Ascending aorta (tissue), 2 donors: ENCODE results near the gene ITSN1. TPM values are rescaled to one million over a fixed set of nuclear protein-coding genes. Genes with fewer than 3 reads are reported as not detected.
"Not testable (repeated sequence)": the region's sequence is repeated elsewhere in the genome, so short reads cannot be mapped to it uniquely, and the experiment has no call there.

Source experiments
- DNase-seq, 2 donors: peaks; one replicate each; pipeline ENCODE4 v3.0.0-alpha.2; 2019; ENCODE audit warnings: low spot score in 2 of 2
- H3K27ac ChIP-seq, 2 donors: fragments of 200-600 bp; sonication (generic); one replicate each; pipeline ENCODE4 v1.5.1; 2016 to 2017; ENCODE audit warnings: mild to moderate bottlenecking in 1 of 2
- H3K27me3 ChIP-seq: fragments of 200-600 bp; sonication (generic); one replicate; pipeline ENCODE4 v1.5.1; 2017
- H3K36me3 ChIP-seq, 2 donors: fragments of 200-600 bp; sonication (generic); one replicate each; pipeline ENCODE4 v1.5.1; 2016
- H3K4me1 ChIP-seq, 2 donors: fragments of 200-600 bp; sonication (generic); one replicate each; pipeline ENCODE4 v1.5.1; 2016 to 2017; ENCODE audit warnings: mild to moderate bottlenecking in 1 of 2
- H3K4me3 ChIP-seq, 2 donors: fragments of 200-600 bp; sonication (generic); one replicate each; pipeline ENCODE4 v1.5.1; 2016 to 2017; ENCODE audit warnings: mild to moderate bottlenecking in 1 of 2
- H3K9me3 ChIP-seq, 2 donors: fragments of 200-600 bp; sonication (generic); one replicate each; pipeline ENCODE4 v1.5.1; 2016
- intact Hi-C: fragments of 100-400 bp; cut with DNase I; formaldehyde crosslinking; loops from one replicate; pipeline ENCODE4 v1.15.1; 2023
- total RNA-seq: library from RNA; depleted of rRNA; stranded (reverse); fragments of >200 nt; gene quantifications from one replicate; pipeline ENCODE4 v1.1.0, GENCODE V29; 2016
- TF ChIP-seq, protein P1 (sequence below), 3 experiments: fragments of 200-600 bp in 2 of 3; fragments of 450-650 bp in 1 of 3; sonication (generic) in 2 of 3; IDR thresholded peaks; one replicate each; pipeline ENCODE4 v1.5.1; 2016 to 2019; ENCODE audit warnings: antibody characterized with exemption in 3 of 3, mild to moderate bottlenecking in 1 of 3, moderate library complexity in 1 of 3

Gene ITSN1
- total RNA-seq, 1 donor from 2014 or later: 95.0 TPM

DNA sequence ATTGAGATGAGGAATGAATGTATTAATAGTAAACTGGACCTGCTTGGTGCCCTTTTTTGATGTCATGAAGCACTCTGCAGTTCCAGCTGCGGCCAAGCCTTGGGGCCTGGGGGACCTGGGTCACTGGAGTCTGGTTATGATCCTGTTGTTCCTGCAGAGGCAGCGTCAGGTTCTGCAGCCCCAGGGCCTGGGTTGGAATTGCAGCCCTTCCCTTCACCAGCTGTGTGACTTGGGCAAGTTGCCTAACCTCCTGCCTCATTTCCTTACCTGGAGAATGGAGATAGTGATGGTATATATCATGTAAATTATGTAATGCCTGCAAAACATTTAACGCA, 282.4 kb downstream of the ITSN1 start:
- H3K4me3 ChIP-seq: no peak overlapping the region
- intact Hi-C loops: loop anchor here (1.0 to 10.0 kb wide), 3 partner anchors 200 to 427 kb away; no protein-coding TSS in a partner anchor
- H3K27me3 ChIP-seq: no peaks in the 10 kb centered on the region
- peaks cover 0 to 7% of the 10 kb centered on the region in 2 donors for H3K4me1 ChIP-seq
- peak overlapping the region; percentile 51 to 62 for H3K27ac ChIP-seq
- no peak for DNase-seq
- TF ChIP-seq, protein P1, sequence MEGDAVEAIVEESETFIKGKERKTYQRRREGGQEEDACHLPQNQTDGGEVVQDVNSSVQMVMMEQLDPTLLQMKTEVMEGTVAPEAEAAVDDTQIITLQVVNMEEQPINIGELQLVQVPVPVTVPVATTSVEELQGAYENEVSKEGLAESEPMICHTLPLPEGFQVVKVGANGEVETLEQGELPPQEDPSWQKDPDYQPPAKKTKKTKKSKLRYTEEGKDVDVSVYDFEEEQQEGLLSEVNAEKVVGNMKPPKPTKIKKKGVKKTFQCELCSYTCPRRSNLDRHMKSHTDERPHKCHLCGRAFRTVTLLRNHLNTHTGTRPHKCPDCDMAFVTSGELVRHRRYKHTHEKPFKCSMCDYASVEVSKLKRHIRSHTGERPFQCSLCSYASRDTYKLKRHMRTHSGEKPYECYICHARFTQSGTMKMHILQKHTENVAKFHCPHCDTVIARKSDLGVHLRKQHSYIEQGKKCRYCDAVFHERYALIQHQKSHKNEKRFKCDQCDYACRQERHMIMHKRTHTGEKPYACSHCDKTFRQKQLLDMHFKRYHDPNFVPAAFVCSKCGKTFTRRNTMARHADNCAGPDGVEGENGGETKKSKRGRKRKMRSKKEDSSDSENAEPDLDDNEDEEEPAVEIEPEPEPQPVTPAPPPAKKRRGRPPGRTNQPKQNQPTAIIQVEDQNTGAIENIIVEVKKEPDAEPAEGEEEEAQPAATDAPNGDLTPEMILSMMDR (IDR thresholded peaks at IDR 0.05): no peak
- H3K36me3 ChIP-seq: no peaks in the 10 kb centered on the region
- H3K9me3 ChIP-seq: no peaks in the 10 kb centered on the region

DNA sequence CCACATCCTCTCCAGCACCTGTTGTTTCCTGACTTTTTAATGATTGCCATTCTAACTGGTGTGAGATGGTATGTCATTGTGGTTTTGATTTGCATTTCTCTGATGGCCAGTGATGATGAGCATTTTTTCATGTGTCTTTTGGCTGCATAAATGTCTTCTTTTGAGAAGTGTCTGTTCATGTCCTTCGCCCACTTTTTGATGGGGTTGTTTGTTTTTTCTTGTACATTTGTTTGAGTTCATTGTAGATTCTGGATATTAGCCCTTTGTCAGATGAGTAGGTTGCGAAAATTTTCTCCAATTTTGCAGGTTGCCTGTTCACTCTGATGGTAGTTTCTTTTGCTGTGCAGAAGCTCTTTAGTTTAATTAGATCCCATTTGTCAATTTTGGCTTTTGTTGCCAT, 283.9 kb downstream of the ITSN1 start:
- H3K9me3 ChIP-seq, H3K4me1 ChIP-seq, H3K27me3 ChIP-seq, H3K27ac ChIP-seq, H3K4me3 ChIP-seq, DNase-seq, H3K36me3 ChIP-seq: not testable (repeated sequence)
- intact Hi-C loops: loop anchor here (10.0 kb wide), 1 partner anchor 199 kb away; no protein-coding TSS in a partner anchor

DNA sequence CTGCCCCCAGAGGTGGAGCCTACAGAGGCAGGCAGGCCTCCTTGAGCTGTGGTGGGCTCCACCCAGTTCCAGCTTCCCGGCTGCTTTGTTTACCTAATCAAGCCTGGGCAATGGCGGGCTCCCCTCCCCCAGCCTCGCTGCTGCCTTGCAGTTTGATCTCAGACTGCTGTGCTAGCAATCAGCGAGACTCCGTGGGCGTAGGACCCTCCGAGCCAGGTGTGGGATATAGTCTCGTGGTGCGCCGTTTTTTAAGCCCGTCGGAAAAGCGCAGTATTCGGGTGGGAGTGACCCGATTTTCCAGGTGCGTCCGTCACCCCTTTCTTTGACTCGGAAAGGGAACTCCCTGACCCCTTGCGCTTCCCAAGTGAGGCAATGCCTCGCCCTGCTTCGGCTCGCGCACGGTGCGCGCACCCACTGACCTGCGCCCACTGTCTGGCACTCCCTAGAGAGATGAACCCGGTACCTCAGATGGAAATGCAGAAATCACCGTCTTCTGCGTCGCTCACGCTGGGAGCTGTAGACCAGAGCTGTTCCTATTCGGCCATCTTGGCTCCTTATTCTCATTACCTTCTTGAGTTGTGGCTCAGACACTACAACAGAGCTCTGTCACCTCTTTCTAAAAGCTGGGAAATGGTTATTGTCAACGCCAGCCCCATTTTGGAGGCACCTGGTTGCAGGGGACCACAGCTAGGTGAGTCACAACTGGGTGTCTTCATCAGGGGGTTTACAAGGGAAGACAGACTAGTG, 288.9 kb downstream of the ITSN1 start:
- DNase-seq, H3K9me3 ChIP-seq, H3K36me3 ChIP-seq, H3K27me3 ChIP-seq: not testable (repeated sequence)
- Histone ChIP-seq H3K27ac (peak overlapping the region in 1 of 2 donors; percentile 52), H3K4me3 (peak overlapping the region; percentile 62 to 64), H3K4me1 (peaks cover 0 to 13% of the 10 kb centered on the region in 2 donors)
- intact Hi-C loops: loop anchor here (10.0 kb wide), 1 partner anchor 404 kb away; no protein-coding TSS in a partner anchor

DNA sequence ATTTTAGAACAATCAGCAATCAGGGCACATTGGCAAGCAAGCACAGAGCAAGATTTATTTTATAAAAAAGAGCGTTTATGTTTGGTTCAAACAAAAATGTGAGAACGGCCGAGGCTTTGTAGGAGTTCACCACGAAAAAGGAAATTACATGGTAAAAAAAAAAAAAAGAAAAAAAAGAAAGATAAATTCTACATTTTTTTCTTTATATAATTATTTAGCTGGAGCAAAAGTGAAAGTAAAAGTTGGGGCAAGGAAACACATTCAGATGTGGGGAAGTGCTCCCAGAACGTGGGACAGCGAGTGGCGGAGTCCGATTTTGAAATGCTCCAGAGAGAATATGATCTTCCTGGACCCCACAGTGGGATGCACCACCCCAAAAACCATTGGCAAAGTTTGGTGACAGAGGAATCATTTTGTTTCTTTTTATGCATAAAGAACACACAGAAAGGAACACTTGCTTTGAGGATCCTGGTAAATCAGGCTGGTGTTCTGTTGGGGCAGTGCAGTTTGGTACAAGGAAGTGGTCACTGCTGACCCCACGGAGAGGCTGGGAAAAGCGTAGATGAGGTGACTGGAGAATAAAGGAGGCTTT, 289.6 kb downstream of the ITSN1 start:
- Histone ChIP-seq H3K36me3 (no peaks in the 10 kb centered on the region), H3K27me3 (no peaks in the 10 kb centered on the region), H3K4me1 (peaks cover 0 to 18% of the 10 kb centered on the region in 2 donors), H3K9me3 (no peaks in the 10 kb centered on the region), H3K4me3 (peak overlapping the region; percentile 62 to 64), H3K27ac (peak overlapping the region; percentile 44 to 52)
- TF ChIP-seq, protein P1 (IDR thresholded peaks at IDR 0.05): no peak
- DNase-seq: no peak
- intact Hi-C loops: loop anchor here (10.0 kb wide), 1 partner anchor 403 kb away; no protein-coding TSS in a partner anchor

DNA sequence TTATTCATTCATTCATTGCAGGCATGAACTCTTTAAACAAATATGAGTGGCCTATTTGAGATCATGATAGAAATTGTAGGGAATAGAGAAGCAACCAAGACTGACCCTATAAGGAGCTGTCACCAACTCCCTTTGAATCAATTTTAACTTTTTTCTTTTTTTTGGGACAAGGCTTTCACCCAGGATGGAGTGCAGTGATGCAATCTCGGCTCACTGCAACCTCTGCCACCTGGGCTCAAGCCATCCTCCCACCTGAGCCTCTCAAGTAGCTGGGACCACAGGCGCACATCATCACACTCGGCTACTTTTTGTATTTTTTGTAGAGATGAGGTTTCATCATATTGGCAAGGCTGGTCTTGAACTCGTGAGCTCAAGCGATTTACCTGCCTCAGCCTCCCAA, 290.4 kb downstream of the ITSN1 start:
- intact Hi-C loops: loop anchor here (10.0 kb wide), 1 partner anchor 402 kb away; no protein-coding TSS in a partner anchor
- Histone ChIP-seq H3K36me3 (no peaks in the 10 kb centered on the region), H3K27me3 (no peaks in the 10 kb centered on the region), H3K4me3 (peak overlapping the region in 1 of 2 donors; percentile 64), H3K27ac (no peak overlapping the region), H3K9me3 (no peaks in the 10 kb centered on the region), H3K4me1 (peaks cover 0 to 19% of the 10 kb centered on the region in 2 donors)
- DNase-seq: no peak
- TF ChIP-seq, protein P1 (IDR thresholded peaks at IDR 0.05): no peak

DNA sequence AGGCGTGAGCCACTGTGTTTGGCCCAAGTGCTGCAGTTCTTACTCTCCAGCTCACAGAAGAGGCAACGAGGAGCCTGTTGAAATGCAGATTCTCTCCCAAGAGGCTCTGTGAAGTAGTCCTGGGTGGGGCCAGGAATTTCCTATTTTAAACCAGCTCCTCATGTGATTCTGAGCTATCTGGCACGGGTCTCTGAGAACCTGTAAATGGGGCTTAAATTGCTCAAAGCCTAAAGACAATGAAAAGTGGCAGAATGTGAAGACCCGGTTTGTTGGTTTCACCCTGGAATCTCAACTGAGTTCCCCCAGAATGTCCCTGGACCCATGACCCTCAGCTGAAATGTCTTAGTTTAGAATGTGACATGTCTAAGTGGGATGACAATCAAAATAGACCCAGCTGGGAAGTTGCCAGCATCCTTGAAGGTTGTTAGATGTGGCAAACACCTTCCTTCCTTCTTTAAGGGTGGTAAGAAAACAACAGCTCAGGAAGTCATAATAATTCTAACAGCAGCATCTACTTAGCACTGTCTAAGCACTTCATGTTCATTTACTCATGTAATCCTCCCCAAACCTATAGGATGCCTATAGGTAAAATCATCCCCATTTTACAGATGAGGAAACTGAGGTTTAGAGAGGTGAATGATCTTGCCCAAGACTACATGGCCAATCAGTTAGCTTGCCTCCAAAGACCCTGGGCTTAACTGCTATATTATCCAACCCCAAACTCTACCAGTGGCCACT, 294.2 kb downstream of the ITSN1 start:
- Histone ChIP-seq H3K36me3 (no peaks in the 10 kb centered on the region), H3K4me3 (no peak overlapping the region), H3K27me3 (no peaks in the 10 kb centered on the region), H3K27ac (no peak overlapping the region), H3K4me1 (peaks cover 0 to 19% of the 10 kb centered on the region in 2 donors), H3K9me3 (no peaks in the 10 kb centered on the region)
- DNase-seq: no peak
- intact Hi-C loops: loop anchor here (5.0 to 10.0 kb wide), 2 partner anchors 36 to 398 kb away; no protein-coding TSS in a partner anchor
- TF ChIP-seq, protein P1 (IDR thresholded peaks at IDR 0.05): no peak
